AG04450 (cell line): Measurements from ENCODE around the gene ABCC5. TPM values are rescaled to one million over a fixed set of nuclear protein-coding genes. Genes with fewer than 3 reads are reported as not detected.
"Not testable (repeated sequence)": the region's sequence is repeated elsewhere in the genome, so short reads cannot be mapped to it uniquely, and the experiment has no call there.

Experiments used
- CTCF ChIA-PET: fragments of 300-600, 350-600 bp; formaldehyde crosslinking; extraction: SDS; loops from one replicate; lab custom pipeline; 2022; ENCODE audit warnings: antibody characterized with exemption, inconsistent platforms; lab: Charles Lee
- POLR2A ChIA-PET: fragments of 350-600 bp; formaldehyde crosslinking; extraction: SDS; loops from one replicate; lab custom pipeline; 2021; ENCODE audit warnings: antibody characterized with exemption, inconsistent platforms; lab: Yijun Ruan, JAX
- DNase-seq: peaks from one replicate; pipeline ENCODE4 v3.0.0-alpha.2; 2011; ENCODE audit warnings: low read depth, low spot score
- H3K27ac ChIP-seq: one replicate; pipeline ENCODE4 v1.5.1; 2012; ENCODE audit warnings: low read depth, low read length, control low read depth
- H3K27me3 ChIP-seq: one replicate; pipeline ENCODE4 v1.6.0; 2012; ENCODE audit warnings: low read length; ENCODE audit not compliant: control insufficient read depth, insufficient read depth
- H3K4me3 ChIP-seq: 2 replicates; pipeline ENCODE4 v1.5.1; 2011; ENCODE audit warnings: mild to moderate bottlenecking, low read depth, low read length, control low read depth
- H3K9me3 ChIP-seq: 2 replicates; pipeline ENCODE4 v1.5.1; 2012; ENCODE audit warnings: low read length; ENCODE audit not compliant: control insufficient read depth, insufficient read depth
- polyA plus RNA-seq: library from polyadenylated mRNA; depleted of rRNA; stranded (reverse); fragments of >200 nt; gene quantifications from 2 replicates; pipeline ENCODE4 v1.2.3, GENCODE V29; 2011
- TF ChIP-seq, protein P1 (sequence below): IDR thresholded peaks from 2 replicates; pipeline ENCODE4 v1.5.1; 2011; ENCODE audit warnings: low read depth, low read length, control low read depth, inconsistent platforms

The ABCC5 gene
- polyA plus RNA-seq, 1 experiment = 30.6 TPM

DNA sequence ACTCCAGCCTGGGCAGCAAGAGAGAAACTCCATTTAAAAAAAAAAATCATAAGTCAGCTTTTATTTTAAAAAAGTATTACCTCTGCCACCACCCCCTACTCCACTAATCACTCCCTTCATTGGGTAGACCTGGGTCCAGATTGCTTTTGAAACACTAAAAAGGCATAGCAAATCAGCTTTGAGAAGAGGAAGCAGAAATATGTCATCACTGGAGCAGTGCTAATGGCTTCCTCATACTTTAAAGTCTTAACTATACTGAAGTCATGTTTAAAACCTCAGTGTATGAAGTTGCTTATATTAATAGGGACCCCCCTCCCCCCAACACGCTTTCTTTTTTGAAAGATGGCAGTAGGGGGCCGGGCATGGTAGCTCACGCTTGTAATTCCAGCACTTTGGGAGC lies 12.9 kb upstream of the ABCC5 start:
- H3K27me3 ChIP-seq = no peaks in the 10 kb centered on the region
- ChIA-PET POLR2A (no interaction called here), CTCF (interaction anchor here (0.9 to 1.2 kb wide), 2 partner anchors 9 to 13 kb away, joined by 3 to 4 read pairs; partner anchors contain the start of gene ABCC5)
- TF ChIP-seq, protein P1, sequence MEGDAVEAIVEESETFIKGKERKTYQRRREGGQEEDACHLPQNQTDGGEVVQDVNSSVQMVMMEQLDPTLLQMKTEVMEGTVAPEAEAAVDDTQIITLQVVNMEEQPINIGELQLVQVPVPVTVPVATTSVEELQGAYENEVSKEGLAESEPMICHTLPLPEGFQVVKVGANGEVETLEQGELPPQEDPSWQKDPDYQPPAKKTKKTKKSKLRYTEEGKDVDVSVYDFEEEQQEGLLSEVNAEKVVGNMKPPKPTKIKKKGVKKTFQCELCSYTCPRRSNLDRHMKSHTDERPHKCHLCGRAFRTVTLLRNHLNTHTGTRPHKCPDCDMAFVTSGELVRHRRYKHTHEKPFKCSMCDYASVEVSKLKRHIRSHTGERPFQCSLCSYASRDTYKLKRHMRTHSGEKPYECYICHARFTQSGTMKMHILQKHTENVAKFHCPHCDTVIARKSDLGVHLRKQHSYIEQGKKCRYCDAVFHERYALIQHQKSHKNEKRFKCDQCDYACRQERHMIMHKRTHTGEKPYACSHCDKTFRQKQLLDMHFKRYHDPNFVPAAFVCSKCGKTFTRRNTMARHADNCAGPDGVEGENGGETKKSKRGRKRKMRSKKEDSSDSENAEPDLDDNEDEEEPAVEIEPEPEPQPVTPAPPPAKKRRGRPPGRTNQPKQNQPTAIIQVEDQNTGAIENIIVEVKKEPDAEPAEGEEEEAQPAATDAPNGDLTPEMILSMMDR = no peak
- no peak overlapping the region for H3K4me3 ChIP-seq
- H3K9me3 ChIP-seq = no peaks in the 10 kb centered on the region
- H3K27ac ChIP-seq = no peak overlapping the region
- no peak for DNase-seq

DNA sequence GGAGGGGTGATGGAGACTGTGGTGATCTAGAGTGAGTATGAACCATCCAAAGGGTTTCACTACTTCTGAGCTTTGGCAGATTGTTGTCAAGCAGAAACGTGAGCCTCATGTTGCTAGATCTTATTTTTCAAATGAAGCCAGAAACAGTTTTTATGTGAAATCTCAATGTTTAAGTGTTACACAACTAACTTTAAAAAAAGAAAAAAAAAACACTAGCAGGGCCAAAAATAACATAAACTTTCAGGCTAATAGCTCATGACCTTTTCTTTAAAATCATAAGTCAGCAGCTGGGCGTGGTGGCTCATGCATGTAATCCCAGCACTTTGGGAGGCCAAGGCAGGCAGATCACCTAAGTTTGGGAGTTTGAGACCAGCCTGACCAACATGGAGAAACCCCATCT lies 11.8 kb upstream of the ABCC5 start:
- DNase-seq = no peak
- POLR2A ChIA-PET = no interaction called here
- H3K27me3 ChIP-seq = no peaks in the 10 kb centered on the region
- H3K4me3 ChIP-seq = no peak overlapping the region
- TF ChIP-seq, protein P1 = no peak
- no peaks in the 10 kb centered on the region for H3K9me3 ChIP-seq
- CTCF ChIA-PET = interaction anchor here (0.6 to 1.3 kb wide), 4 partner anchors 10 to 134 kb away, joined by 3 to 5 read pairs (median 4); partner anchors contain the start of gene ABCC5
- no peak overlapping the region for H3K27ac ChIP-seq

DNA sequence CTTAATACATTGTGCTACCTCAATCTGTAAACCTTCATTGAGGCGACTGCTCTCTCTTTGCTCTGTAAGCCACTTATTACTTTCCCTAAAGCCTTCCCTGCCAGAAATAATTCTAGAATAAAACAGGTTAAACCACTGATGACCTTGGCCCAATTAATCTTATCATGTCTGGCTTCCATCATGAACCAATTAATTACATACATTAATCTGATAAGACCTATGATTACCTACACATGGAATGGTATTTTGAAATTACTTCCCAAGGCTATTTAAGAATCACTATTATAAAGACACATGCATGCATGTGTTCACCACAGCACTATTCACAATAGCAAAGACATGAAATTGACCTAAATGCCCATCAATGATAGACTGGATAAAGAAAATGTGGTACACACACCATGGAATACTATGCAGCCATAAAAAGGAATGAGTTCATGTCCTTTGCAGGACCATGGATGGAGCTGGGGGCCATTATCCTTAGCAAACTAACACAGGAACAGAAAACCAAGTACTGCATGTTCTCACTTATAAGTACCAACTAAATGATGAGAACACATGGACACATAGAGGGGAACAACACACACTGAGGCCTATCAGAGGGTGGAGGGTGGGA lies 10.7 kb upstream of the ABCC5 start:
- DNase-seq, H3K4me3 ChIP-seq, H3K9me3 ChIP-seq, H3K27me3 ChIP-seq, CTCF ChIA-PET, POLR2A ChIA-PET, H3K27ac ChIP-seq: not testable (repeated sequence)

DNA sequence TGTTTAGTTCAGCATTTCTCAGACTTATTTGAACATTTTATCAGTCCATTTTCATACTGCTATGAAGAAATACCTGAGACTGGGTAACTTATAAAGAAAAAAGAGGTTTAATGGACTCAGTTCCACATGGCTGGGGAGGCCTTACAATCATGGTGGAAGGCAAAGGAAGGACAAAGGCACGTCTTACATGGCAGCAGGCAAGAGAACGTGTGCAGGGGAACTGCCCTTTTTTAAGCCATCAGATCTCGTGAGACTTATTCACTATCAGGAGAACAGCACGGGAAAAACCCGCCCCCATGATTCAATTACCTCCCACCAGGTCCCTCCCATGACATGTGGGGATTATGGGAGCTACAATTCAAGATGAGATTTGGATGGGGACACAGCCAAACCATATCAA lies 7.6 kb upstream of the ABCC5 start:
- H3K27me3 ChIP-seq, H3K4me3 ChIP-seq, H3K27ac ChIP-seq, H3K9me3 ChIP-seq, POLR2A ChIA-PET, DNase-seq: not testable (repeated sequence)
- CTCF ChIA-PET = interaction anchor here (0.6 kb wide), 2 partner anchors 183 to 663 kb away, joined by 3 read pairs; no protein-coding TSS in a partner anchor

DNA sequence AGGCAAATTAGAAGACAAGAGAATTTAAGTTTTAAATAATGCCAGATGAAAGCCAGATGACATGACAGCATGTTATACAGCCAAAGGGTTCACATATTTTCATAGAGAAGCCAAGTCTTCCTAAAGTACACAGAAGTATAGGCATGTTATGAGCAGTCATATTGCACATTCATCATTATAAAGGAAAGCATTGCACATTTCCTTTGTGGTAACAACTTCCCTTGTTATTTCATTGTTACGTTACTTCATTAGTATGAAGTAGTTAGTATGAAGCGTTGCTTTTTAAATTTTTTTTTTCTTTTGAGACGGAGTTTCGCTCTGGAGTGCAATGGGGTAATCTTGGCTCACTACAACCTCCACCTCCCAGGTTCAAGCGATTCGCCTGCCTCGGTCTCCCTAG lies 4.6 kb upstream of the ABCC5 start:
- H3K9me3 ChIP-seq = peaks cover 3% of the 10 kb centered on the region; the same call in 1 of the 2 replicates
- no peak overlapping the region for H3K27ac ChIP-seq
- TF ChIP-seq, protein P1 = no peak
- POLR2A ChIA-PET = no interaction called here
- H3K27me3 ChIP-seq = peaks cover 6% of the 10 kb centered on the region
- H3K4me3 ChIP-seq = no peak overlapping the region
- CTCF ChIA-PET = interaction anchor here (0.9 kb wide), 1 partner anchor 46 kb away, joined by 3 read pairs; no protein-coding TSS in a partner anchor
- no peak for DNase-seq

DNA sequence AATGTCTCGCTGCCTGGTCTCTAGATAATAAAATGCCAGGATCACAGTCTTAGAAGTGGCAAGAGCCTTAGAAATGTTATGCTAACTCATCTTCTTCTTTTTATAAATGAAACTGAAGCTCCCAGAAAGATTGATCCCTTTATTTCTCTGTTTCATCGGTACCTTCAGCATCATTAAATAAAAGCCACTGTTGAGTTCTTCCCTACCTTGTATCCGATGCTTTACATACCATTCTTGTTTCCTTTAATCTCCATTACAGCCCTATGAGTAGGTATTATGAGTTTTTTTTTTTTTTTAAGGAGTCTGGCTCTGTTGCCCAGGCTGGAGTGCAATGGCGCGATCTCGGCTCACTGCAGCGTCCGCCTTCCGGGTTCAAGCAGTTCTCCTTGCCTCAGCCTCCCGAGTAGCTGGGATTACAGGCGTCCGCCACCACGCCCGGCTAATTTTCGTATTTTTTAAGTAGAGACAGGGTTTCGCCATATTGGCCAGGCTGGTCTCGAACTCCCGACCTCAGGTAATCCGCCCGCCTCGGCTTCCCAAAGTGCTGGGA lies 815 bp upstream of the ABCC5 start:
- Histone ChIP-seq H3K27ac (peak overlapping the region; percentile 31), H3K27me3 (peaks cover 4% of the 10 kb centered on the region), H3K4me3 (peak overlapping the region; percentile 100), H3K9me3 (peaks cover 3% of the 10 kb centered on the region; the same call in 1 of the 2 replicates)
- TF ChIP-seq, protein P1 = no peak
- ChIA-PET POLR2A (interaction anchor here (0.5 to 1.3 kb wide), 4 partner anchors 10 to 156 kb away, joined by 3 to 4 read pairs (median 3); no protein-coding TSS in a partner anchor), CTCF (interaction anchor here (0.6 to 5.0 kb wide), 13 partner anchors 11 to 449 kb away, joined by 3 to 48 read pairs (median 3); no protein-coding TSS in a partner anchor)
- no peak for DNase-seq
